GM21423 (cell line): ENCODE data around the gene GATAD2A.
A peak's percentile ranks its signal among the peaks of the same experiment; 100 is the strongest.

Source experiments
- ATAC-seq: cut with Tn5 transposase; IDR thresholded peaks from one replicate; pipeline ENCODE4 v1.9.1; 2021; ENCODE audit warnings: mild to moderate bottlenecking, moderate library complexity; ENCODE audit not compliant: unreplicated experiment

GATAD2A gene

DNA sequence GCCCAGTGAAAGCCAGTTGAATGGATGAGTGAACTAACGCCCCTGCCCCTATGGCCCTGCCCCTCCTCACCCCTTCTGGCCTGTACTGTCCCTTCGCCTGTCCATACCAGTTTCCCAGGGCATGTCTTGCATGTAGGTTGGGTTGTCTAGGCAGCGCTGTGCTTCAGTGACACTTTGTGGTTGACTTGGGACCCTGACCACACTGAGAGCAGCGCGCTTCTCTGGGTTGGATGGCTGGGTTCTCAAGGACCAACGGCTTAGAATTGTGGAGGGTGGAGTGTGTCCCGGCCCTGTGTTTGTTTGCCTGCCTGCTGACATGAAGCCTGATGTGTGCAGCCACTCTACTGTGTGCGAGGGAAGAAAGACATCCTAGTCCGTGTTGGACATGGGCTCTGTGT is 15.8 kb downstream of the GATAD2A start:
- peak; percentile 7 for ATAC-seq

DNA sequence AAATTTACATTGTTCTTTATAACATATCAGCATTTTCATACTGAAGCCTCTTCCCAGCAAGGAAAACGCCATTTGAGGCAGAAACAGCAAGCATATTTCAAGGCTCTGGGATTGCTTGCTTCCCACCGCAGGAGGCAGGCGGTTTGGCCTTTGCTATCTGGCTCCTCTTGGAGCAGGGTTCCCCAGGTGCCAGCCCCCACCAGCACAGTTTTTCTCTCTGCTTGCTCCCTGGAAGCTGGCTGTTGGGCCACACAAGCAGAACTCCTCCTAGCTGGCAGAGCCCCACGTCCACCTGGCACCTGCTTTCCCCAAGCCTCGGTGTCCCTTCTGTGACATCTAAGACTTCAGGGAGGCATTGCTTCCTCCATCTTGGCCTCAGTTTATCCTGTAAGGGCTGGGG is 16.7 kb downstream of the GATAD2A start:
- ATAC-seq = no peak

DNA sequence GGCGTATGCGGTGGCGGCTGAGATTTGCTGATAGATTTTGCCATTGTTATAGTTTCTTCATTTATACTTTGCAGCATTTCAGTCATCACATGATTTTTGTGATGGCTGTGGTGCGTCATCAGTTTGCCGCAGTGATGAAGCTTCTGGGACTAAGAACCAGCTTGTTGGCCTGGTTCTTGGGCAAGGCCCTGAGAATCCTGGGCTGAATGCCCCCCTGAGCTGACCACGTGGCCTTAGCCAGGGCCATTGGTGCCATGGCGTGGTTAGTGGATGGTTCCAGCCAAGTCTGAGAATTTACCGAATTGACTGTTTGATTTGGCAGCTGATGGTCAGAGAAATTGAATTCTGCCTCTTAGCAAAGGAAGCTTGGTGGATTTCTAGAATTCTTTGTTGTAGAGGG is 17.8 kb downstream of the GATAD2A start:
- ATAC-seq = no peak

DNA sequence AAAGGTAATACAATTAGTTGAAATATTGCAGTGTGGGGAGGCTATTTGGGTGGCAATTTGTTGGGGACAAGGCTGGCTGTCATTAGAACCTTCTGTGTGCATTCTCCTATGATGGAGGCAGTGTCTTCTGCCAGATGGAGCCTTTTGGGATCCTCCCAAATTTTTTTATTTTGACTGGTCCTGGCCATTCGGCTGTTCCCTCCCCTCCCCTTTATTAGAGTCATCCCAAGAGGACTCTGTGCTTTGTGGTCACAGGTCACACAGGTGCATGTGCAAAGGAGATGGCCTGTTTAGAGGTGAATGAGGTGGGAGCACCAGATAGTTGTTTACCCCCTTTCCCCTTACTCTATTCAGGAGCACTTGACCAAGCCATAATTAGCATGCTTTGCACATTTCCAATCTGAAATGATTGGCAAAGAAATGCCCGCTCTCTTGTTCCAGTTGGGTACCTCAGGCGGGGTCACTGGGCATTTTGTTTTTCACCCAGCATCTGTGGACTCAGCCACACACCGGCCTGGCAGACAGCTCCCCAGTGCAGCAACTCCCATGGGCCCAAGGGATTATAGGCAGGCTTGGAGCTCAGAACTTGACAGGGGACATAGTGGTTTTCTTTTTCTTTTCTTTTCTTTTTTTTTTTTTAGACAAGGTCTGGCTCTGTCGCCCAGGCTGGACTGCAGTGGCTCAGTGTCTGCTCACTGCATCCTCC is 19.8 kb downstream of the GATAD2A start:
- ATAC-seq = no peak

DNA sequence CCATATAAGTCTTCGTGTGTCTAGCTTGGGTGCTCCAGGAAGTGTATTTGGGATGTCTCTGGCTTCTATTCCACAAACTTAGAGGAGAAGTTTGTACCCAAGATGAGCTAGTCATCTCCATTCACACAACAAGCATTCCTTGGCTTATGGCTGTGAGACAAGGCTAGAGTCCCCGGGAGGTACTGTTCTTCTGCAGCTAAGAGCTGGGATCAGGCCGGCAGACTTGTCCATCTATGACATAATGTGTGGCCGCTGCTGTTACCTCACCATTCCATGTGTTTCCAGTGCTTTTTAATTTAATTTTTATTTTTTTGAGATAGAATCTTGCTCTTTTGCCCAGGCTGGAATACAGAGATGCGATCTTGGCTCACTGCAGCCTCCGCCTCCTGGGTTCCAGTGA is 20.7 kb downstream of the GATAD2A start:
- no peak for ATAC-seq

DNA sequence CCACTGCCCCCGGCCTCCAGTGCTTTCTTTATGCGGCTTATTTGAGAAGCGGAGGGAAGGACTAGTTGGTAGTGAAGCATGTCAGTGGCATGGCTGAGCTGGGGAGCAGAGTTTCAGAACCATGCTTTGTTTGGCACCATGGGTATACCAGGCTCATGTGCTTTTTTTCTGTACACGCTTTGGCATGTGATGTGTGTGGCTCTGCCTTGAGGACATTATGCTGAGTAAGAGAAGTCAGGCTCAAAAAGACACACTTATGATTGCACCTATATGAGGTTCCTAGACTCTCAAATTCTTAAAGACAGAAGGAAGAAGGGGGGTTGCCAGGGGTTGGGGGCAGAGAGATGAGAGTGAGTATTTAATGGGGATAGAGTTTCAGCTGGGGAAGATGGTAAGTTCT is 21.3 kb downstream of the GATAD2A start:
- ATAC-seq = no peak

DNA sequence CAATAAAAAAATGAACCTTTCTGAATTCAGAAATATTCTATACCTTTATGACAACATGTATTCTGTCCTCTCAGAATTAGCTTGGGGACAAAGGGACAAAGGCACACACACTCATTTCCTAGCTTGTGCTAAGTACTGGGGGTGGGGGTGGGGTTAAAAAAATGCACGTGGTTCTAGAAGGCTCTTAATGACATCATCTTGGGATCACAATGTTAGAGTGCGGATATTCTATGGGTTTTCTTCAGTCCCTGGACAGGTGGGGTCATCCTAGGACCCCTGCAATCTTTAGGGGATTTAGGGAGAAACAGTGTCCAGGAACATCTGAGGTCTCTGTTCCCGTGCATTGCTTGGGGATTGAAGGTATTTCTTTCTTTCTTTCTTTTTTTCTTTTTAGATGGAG is 21.8 kb downstream of the GATAD2A start:
- no peak for ATAC-seq

DNA sequence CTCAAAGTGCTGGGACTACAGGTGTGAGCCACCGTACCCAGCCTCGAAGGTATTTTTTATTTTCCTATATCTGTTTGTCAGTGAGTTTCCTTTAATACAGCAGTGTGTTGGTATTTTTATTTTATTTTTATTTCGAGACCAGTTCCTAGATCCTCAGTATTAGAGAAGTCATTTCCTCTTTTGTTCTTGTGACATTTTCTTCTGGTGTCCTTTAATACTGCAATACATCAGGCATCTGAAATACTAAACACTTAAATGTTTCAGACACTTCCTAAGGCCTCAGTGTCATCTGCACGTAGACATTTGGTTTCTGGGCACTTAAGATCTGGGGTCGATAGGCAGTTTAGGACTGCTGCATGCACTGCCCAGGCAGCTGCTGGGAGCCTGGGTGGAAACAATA is 22.5 kb downstream of the GATAD2A start:
- no peak for ATAC-seq

DNA sequence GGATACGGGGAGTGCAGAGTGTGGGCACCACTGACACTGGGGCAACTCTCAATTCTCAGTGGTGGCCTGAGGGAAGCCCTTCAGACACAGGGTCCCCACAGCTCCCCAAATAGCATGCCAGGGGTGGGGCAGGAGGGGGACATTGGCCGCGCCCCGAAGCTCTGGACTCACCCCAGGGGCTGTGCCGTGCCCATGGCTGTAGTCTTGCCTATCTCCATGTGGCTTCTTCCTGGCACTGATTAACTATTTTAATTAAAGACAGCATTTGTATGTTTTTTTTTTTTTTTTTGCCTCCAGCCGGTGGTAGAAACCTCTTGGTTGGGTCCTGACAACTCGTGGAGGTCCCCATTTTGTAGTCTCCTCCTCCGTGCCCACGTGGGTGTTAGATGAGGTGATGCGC is 23.3 kb downstream of the GATAD2A start:
- no peak for ATAC-seq

DNA sequence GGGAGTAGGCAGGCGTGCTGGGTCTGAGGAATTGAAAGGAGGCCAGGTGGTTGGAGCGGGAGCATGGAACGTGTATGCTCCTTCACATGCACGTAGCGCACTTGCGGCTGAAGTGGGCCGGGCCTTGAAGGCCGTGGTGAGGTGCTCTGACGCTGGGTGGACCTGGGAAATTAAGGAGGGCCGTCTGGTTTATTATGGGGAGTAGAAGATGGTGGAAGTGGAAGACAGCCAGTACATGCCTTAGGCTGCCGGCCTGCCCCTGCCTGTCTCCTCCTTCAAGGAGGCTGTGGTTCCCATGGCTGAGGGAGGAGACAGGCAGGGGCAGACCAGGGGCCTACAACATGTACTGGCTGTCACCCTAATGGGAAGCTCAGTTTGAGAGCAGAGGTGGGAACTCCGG is 23.9 kb downstream of the GATAD2A start:
- ATAC-seq = no peak

DNA sequence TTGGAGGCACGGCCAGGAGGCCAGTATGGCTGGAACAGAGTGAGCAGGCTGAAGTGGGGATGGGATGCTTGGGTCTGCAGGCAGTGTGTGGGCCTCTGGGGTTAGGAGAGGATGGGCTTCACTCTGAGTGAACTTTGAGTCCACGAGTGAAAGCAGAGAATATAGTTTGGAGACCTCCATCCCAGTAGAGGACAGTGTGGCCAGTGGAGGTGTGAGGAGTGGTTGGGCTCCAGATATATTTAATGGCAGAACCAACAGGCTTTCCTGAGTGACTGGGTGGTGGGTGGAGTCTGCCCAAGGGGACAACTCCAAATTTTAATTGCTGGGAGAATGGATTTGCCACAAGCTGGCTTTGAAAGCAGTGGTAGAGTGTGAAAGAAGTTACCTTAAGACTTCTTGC is 27.3 kb downstream of the GATAD2A start:
- ATAC-seq = no peak

DNA sequence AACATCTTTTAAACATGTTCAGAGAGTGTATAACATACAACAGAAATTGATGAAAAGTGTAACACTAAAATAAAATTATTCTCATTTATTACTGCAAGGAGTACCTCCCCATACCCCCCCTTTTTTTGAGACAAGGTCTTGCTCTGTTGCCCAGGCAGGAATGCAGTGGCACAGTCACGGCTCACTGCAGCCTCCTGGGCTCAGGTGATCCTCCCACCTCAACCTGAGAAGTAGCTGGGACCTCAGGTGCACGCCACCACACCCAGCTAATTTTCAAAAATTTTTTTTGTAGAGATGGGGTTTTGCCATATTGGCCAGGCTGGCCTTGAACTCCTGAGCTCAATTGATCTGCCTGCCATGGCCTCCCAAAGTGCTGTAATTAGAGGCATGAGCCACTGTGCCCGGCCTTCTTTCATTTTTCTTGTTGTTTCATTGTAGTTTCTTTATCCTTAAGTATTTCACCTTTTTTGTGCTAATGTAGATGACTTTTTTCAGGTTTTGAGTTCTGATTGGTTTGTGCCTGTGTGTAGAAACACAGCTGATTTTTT is 28.3 kb downstream of the GATAD2A start:
- ATAC-seq = no peak

DNA sequence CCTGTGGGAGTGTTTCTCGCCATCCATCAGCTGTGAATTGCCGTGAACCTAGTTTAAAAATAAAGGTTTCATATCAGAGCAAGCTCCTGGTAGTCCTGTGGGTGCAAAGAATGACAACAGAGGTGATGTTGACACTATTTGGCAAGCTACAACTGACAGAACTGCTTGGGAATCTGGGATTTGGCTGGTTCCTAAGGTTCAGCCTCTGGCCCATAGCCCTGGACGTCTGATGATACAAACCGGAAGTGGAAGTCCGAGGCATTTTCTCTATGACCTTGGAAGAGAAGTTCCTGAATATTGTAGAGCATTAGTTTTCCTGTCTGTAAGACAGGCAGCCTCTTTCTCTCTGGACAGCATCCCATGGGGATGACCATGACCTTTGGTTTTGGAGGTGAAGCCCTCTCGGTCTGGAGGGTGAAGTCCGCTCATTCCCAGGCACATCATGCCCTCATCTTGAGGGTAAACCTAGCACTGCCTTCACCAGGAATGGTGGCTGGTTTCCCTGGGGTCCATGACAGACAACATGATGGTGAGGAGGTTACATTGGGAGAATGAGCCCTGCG is 29.1 kb downstream of the GATAD2A start:
- no peak for ATAC-seq

DNA sequence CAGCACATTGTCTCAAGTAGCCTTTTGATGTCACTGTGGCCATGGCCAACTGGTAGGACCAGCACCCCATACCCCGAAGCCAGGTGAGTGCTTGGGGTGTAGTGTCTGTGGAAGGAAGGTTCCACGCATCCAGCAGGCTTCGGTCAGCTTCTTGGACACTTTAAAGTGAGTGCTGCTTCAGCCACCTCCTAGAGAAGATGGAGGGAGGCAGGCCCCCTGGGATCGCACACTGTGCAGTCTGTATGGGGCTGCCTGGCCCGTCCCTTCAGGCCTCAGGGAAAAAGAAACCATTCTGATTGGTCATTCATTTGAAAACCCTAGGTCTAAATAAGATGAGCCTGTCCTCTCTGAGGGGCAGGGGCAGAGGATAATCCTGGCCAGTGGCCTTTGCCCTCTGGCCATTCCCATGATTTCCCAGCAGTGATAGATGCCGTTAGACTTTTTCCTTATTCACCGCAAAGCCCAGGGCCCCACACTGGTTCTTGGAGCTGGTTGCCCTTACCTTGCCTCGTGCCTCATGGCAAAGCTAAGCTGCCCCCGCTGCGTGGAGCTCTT is 30.7 kb downstream of the GATAD2A start:
- ATAC-seq = no peak

DNA sequence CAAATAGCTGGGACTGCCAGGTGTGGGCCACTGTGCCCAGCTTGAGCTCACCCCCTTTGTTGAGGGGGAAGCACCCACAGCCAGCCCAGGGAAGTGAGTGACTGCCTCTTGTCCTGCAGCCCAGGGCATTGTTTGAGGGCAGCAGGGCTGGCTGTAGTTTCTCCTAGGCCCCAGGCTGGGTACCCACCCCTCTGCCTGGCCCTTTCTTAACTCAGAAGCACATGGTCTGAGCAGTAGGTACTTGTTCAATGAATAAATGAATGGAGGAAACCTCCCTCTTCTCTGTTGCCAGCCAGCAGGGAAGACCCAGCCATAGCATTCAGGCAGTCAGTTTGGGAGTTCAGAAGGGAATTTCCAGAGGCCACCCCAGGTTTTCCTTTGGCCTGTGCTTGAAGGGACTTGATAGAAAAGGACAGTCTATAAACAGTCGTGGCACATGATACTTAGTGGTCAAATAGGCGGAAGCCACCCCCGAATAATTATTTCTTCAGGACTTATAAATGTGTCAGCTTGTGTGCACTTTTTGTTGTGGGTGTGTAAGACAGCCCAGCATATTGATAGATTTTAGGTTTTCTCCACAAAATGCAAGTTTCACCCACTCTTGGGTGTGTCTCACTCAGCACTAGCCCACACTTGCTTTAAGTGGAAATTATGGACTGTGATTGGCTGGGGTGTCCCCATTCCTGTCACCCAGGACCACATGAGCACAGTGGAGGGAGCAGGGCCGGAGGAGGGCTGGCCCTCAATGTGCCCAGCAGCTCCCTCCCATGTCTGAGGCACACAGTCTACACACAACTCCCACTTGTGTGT is 33.1 kb downstream of the GATAD2A start:
- ATAC-seq = no peak

DNA sequence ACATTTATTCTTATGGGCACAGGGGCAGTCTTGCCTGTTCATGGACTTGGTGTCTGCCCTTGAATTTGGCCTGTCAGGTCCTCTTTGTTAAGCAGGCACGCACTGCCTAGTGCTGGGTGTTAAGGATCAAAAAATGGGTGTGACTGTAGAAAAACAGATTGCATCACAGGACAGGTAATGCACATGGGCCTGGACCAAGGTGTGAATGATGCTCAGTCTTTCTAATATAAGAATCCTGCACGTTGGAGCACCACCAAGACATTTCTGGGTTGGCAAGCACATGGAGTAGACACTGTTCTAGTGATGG is 33.7 kb downstream of the GATAD2A start:
- no peak for ATAC-seq

DNA sequence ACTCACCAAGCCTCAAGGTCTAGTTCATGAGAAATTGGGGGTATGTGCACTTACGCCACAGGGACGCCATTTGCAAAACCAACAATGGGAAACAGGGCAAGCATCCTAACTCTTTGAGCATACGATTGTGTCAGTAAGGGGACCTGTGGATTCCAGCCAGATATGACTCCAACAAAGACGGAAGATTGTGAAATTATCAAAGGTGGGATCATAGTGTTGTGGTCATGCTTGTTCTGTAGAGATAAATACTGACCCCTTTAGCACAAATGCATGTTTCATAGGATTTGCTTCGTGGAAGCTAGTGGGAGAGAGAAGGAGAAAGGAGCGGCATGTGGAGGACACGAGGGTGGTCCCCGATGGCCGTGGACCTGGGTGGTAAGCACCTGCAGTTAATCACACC is 37.8 kb downstream of the GATAD2A start:
- no peak for ATAC-seq

DNA sequence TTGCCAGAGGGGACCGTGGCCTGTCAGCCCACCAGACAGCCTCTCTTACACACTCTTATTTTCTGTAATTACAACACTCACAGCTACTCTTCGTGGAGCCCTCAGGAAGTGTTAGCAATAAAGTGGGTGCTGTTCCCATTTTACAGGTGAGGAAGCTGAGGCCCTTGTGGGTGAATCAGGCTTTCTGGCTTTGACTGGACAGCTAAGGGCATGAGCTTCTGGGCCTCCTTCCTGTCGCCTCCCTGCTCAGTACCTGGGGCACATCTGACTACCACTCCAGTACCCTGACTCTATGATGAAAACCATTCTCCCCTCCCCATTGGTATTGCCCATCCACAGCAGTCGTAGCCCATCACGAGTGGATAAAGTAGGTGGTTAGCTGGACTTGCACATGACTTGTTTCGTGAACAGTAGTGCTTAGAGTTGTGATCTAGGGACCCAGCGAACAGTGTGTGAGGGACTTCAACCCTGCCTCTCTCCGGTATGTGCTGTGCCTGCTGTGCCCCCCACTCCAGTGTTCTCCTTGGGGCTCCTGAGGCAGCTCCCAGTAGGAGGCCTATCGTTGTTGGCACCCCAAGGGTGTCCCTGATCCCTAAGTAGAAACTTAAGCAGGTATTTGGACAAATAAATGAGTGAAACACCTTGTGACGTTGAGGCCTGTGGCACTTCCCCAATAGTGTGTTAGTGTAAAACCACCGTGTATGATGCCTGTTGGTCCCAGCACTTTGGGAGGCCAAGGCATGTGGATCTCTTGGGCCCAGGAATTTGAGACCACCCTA is 38.6 kb downstream of the GATAD2A start:
- no peak for ATAC-seq

DNA sequence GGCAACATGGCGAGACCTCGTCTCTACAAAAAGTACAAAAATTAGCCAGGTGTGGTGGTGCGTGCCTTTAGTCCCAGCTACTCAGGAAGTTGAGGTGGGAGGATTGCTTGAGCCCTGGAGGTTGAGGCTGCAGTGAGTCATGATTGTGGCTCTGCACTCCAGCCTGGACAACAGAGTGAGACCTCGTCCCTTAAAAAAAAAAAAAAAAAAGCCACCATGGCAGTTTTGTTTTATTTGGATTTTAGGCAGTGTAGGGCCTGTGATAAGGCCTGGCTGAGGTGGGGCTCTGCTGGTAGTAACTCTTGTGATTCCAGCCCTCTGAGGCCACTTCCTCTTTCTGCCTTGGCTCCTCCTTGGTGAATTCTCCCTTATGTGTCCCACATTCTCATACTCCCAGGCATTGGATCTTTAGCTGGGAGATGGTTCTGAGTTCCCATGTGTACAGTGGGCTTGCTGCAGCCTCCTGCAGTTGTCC is 39.2 kb downstream of the GATAD2A start:
- ATAC-seq = peak; percentile 48

DNA sequence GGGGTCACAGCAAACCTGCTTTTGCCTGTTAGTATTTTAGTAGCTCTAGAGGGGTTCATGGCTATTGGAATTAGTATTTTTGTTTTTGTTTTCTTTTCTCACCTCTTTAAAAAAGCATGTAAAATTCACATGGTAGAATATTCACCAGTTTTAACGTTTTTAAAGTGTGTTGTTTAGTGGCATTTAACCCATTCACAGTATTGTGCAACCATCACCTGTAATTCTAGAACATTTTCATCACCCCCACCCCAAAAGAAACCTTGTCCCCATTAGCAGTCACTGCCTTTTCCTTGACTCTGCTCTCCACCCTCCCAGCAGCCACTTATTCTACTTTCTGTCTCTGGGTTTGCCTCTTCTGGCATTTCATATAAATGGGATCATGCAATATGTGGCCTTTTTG is 39.8 kb downstream of the GATAD2A start:
- ATAC-seq = no peak

DNA sequence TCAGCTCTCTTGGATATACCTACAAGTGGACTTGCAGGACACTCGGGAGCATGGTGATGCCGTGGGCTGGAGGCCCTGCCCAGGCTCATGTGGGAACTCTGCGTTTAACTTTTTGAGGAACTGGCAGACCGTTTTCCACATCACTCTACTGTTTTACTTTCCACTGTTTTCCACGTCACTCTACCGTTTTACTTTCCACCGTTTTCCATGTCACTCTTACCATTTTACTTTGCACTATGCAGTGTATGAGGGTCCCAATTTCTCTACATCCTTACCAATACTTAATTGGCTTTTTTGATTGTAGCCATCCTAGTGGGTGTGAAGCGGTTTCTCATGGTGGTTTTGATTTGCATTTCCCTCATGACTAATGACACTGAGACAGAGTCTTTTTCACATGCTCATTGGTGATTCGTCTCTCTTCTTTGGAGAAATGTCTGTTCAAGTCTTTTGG is 40.5 kb downstream of the GATAD2A start:
- ATAC-seq = no peak
